Right ventricle myocardium inferior (tissue), 1 donor: ENCODE data around the gene OR10C1. TPM values are rescaled to one million over a fixed set of nuclear protein-coding genes. Genes with fewer than 3 reads are reported as not detected.
"Not testable (repeated sequence)": the region's sequence is repeated elsewhere in the genome, so short reads cannot be mapped to it uniquely, and the experiment has no call there.

ENCODE experiments used
- ATAC-seq: fragments of 200-7000 bp; cut with Tn5 transposase; one replicate; pipeline ENCODE4 v1.9.1; 2020; ENCODE audit warnings: mild to moderate bottlenecking, moderate library complexity
- DNase-seq: peaks from one replicate; pipeline ENCODE4 v3.0.0; 2021; ENCODE audit errors: missing footprints
- intact Hi-C: fragments of 100-400 bp; cut with DNase I; formaldehyde crosslinking; loops from one replicate; pipeline ENCODE4 v1.11.0; 2022
- long read RNA-seq: library from polyadenylated mRNA; unstranded; transcript quantifications from one replicate; pipeline ENCODE4 v2.0.0, GENCODE V29; 2021
- total RNA-seq: library from RNA; stranded (reverse); fragmentation: NEBNext Ultra II Directional; extraction: Animal tissue kit (Norgen Biotek cat#: 25700); gene quantifications from one replicate; pipeline ENCODE4 v1.2.1, GENCODE V29; 2021
- donor health status: DM: no; HTN: yes; CAD: no; lungs with severe emphysema.

Gene OR10C1
- not detected for total RNA-seq
- long read RNA-seq, result 0 reads

- intact Hi-C loops, result no loop called here
Measured at GRCh38 chr6:29439006-29439405, at the start of gene OR10C1. TSS of gene OR10C1 (plus strand) at chr6:29439306. CDS start at chr6:29440016, 710 bp downstream.

GRCh38 chr6:29395331-29395730, 43.8 kb upstream of the OR10C1 start, which contains the start of gene OR12D2:
TSS of gene OR12D2 (plus strand) at chr6:29395631. CDS start at chr6:29396700, 1,069 bp downstream.
- no peak for ATAC-seq
- intact Hi-C loops, result no loop called here
- DNase-seq, result no peak

More at GRCh38 chr6:29439006-29439405, at the start of gene OR10C1:
- ATAC-seq (no peak), DNase-seq (no peak)

- DNase-seq, result no peak
- ATAC-seq, result no peak
- intact Hi-C loops, result no loop called here
Measured at GRCh38 chr6:29399525-29399924, 39.6 kb upstream of the OR10C1 start.

GRCh38 chr6:29403801-29404200, 35.3 kb upstream of the OR10C1 start:
- DNase-seq (no peak), ATAC-seq (no peak)
- intact Hi-C loops, result no loop called here

GRCh38 chr6:29414588-29414987, 24.5 kb upstream of the OR10C1 start, which contains the start of gene OR12D1:
TSS of gene OR12D1 (plus strand) at chr6:29414928.
- DNase-seq, result no peak
- intact Hi-C loops, result no loop called here
- no peak for ATAC-seq

GRCh38 chr6:29419516-29419915, 19.6 kb upstream of the OR10C1 start:
- ATAC-seq, result no peak
- DNase-seq, result no peak
- intact Hi-C loops, result no loop called here

- DNase-seq, result no peak
- intact Hi-C loops, result no loop called here
- ATAC-seq, result no peak
Measured at GRCh38 chr6:29424168-29424567, 14.9 kb upstream of the OR10C1 start.

- intact Hi-C loops, result no loop called here
Measured at GRCh38 chr6:29424575-29424974, 14.5 kb upstream of the OR10C1 start.

GRCh38 chr6:29425075-29425474, 14.0 kb upstream of the OR10C1 start:
- DNase-seq (no peak), ATAC-seq (no peak)
- intact Hi-C loops, result no loop called here

More at GRCh38 chr6:29424575-29424974, 14.5 kb upstream of the OR10C1 start:
- DNase-seq (no peak), ATAC-seq (no peak)

- intact Hi-C loops, result no loop called here
- DNase-seq, result no peak
- ATAC-seq, result no peak
Measured at GRCh38 chr6:29426654-29427053, 12.5 kb upstream of the OR10C1 start.

- ATAC-seq, intact Hi-C loops: not testable (repeated sequence)
Measured at GRCh38 chr6:29436730-29437129, 2.4 kb upstream of the OR10C1 start.

GRCh38 chr6:29442719-29443118, 3.6 kb downstream of the OR10C1 start:
- DNase-seq, result no peak
- intact Hi-C loops, result no loop called here
- ATAC-seq, result no peak

More at GRCh38 chr6:29436730-29437129, 2.4 kb upstream of the OR10C1 start:
- not testable (repeated sequence) for DNase-seq

GRCh38 chr6:29444031-29444430, 4.9 kb downstream of the OR10C1 start:
- ATAC-seq, intact Hi-C loops, DNase-seq: not testable (repeated sequence)

- no peak for ATAC-seq
- DNase-seq, result no peak
- intact Hi-C loops, result no loop called here
Measured at GRCh38 chr6:29447670-29448069, 8.6 kb downstream of the OR10C1 start.

- DNase-seq (no peak), ATAC-seq (no peak)
- intact Hi-C loops, result no loop called here
Measured at GRCh38 chr6:29451471-29452193, 12.5 kb downstream of the OR10C1 start.

GRCh38 chr6:29456971-29457370, 17.9 kb downstream of the OR10C1 start, which contains the start of the genes OR11A1 and OR2H1:
TSS of gene OR11A1 (minus strand) at chr6:29457071. CDS start at chr6:29427641, 29,430 bp downstream.
TSS of gene OR2H1 (plus strand) at chr6:29457155. CDS start at chr6:29461770, 4,615 bp downstream.
- no peak for ATAC-seq

GRCh38 chr6:29461021-29461814, 22.1 kb downstream of the OR10C1 start:
- intact Hi-C loops, result no loop called here
- DNase-seq (no peak), ATAC-seq (no peak)

More at GRCh38 chr6:29456971-29457370, 17.9 kb downstream of the OR10C1 start, which contains the start of the genes OR11A1 and OR2H1:
- intact Hi-C loops, result no loop called here
- DNase-seq, result no peak

- intact Hi-C loops, result no loop called here
- DNase-seq (no peak), ATAC-seq (no peak)
Measured at GRCh38 chr6:29462022-29462421, 22.9 kb downstream of the OR10C1 start.

GRCh38 chr6:29465279-29465678, 26.2 kb downstream of the OR10C1 start:
- intact Hi-C loops, result no loop called here
- DNase-seq (no peak), ATAC-seq (no peak)
